GM12872 (cell line): ENCODE measurements around the gene GABRA4.

Experiments used
- TF ChIP-seq, protein P1 (sequence below): IDR thresholded peaks from 3 replicates; pipeline ENCODE4 v1.5.1; 2011; ENCODE audit warnings: low read depth, mild to moderate bottlenecking, low read length, moderate library complexity; ENCODE audit not compliant: insufficient read depth

Gene GABRA4

DNA sequence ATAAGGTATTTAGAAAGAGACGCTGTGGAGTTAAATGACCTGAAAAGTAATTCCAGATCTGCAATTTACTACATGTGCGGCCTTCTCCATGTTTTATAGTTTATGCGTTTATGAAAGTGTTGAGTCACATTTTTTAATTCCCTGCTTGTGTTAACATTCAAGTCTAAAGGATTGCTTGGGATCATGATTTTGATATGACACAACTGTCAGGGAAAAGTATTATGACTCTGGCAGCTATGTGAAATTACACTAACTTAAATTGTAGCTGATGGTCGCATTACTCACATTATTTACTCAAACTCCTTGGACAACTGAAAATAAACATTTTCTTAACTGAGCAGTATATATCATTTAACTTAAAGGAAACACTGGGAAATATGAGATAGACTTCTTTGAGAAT, 23.7 kb upstream of the GABRA4 start:
- TF ChIP-seq, protein P1, sequence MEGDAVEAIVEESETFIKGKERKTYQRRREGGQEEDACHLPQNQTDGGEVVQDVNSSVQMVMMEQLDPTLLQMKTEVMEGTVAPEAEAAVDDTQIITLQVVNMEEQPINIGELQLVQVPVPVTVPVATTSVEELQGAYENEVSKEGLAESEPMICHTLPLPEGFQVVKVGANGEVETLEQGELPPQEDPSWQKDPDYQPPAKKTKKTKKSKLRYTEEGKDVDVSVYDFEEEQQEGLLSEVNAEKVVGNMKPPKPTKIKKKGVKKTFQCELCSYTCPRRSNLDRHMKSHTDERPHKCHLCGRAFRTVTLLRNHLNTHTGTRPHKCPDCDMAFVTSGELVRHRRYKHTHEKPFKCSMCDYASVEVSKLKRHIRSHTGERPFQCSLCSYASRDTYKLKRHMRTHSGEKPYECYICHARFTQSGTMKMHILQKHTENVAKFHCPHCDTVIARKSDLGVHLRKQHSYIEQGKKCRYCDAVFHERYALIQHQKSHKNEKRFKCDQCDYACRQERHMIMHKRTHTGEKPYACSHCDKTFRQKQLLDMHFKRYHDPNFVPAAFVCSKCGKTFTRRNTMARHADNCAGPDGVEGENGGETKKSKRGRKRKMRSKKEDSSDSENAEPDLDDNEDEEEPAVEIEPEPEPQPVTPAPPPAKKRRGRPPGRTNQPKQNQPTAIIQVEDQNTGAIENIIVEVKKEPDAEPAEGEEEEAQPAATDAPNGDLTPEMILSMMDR = no peak

DNA sequence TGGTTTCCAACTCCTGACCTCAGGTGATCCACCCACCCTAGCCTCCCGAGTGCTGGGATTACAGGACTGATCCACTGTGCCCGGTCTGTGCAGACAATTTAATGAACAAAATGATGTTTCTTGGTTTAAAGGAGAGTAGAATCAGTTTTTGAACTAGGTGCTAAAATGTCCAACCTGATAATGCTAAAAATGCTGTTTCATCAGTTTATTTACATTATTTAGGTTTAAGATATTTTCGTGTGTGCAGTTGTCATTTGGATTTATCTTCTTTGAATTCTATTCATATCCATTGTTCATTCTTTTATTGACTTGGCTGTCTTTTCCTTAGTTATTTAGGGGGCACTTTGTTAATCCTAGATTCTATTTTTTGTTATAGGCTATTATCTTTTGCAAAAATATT, 20.0 kb upstream of the GABRA4 start:
- TF ChIP-seq, protein P1 = no peak

DNA sequence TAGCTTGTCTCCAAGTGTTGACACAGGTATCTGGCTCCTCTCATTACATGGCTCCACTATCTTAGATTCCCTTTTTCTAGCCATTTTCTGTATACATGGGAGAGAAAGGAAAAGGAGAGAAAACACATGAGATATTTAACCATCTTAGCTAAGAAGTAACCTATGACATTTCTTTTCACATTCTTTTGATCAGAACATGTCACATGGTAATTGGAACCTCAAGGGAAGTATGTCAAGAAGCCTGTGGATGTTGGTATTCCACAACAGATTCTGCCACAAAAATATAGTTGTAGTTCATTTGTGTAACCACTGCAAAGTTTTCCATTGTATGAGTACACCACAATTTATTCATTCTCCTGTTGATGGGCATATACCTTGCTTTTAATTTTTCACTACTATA, 19.3 kb upstream of the GABRA4 start:
- TF ChIP-seq, protein P1 = no peak

DNA sequence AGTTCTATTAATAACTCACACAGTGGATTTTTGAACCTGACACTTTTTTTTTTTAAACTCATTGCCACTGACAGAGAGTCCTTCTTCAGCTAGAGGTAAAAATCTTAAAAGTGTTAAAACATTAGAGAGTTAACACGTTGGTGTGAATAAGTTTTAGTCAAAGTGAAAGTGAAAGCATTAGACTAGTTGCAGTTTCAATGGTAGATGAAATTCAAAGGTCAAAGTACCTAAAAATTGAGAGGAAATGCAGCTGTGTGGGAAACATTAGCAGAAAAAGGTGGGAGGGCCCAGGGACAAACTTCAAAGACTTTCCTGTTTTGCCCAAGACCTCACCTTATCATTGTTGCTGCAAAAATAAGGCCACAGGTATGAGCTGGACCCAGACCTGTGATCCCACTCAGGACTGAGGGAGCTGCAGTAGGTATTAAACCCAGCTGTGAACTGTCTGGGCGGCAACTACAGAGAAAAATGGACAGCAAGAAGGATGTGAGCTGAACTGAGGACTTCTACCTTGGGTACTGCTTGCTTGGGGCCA, 17.6 kb upstream of the GABRA4 start:
- TF ChIP-seq, protein P1 = no peak

- TF ChIP-seq, protein P1 = no peak
Measured at GRCh38 chr4:47010347-47010911, 17.0 kb upstream of the GABRA4 start.

DNA sequence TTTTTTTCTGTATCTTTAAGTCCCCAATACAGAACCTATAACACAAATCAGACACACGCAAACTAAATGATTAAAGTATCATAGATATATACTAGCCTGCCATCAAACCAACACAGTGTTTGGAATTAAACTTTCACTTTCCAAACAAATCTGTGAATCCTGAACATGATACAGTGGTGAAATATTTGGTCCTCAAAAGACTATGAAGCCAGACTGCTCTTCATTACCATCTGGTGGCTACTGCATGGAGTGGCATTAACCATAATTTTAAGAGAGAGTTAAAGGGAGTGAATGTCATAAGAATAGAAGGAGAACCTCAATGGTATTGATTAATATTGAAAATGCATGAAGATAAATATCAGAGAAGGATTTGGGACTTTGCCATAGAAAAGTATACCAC, 9.2 kb upstream of the GABRA4 start:
- TF ChIP-seq, protein P1 = no peak

- TF ChIP-seq, protein P1 = no peak
Measured at GRCh38 chr4:47000406-47000805, 7.0 kb upstream of the GABRA4 start.
